Stimulated activated CD4-positive, alpha-beta T cell treated with anti-CD3 and anti-CD28 coated beads, Interleukin-12 subunit alpha, Interleukin-12 subunit beta, amount 100 ng/mL, for 4 hours (primary cell): ENCODE results near the gene MAG.

Source experiments
- DNase-seq: peaks from one replicate; pipeline ENCODE4 v3.0.0-alpha.2; 2020

MAG gene

GRCh38 chr19:35300339-35300649 is 8.3 kb downstream of the MAG start:
- DNase-seq: no peak

GRCh38 chr19:35301961-35302360 is 10.0 kb downstream of the MAG start:
- no peak for DNase-seq

- no peak for DNase-seq
Observed at GRCh38 chr19:35302446-35302845, 10.5 kb downstream of the MAG start.

- no peak for DNase-seq
Observed at GRCh38 chr19:35303357-35303915, 11.5 kb downstream of the MAG start.

- DNase-seq: no peak
Observed at GRCh38 chr19:35304036-35304435, 12.1 kb downstream of the MAG start.

- DNase-seq: no peak
Observed at GRCh38 chr19:35305181-35305580, 13.2 kb downstream of the MAG start.

- DNase-seq: no peak
Observed at GRCh38 chr19:35306473-35307246, 14.7 kb downstream of the MAG start.

- no peak for DNase-seq
Observed at GRCh38 chr19:35307931-35308330, 16.0 kb downstream of the MAG start.

GRCh38 chr19:35308910-35309309 is 16.9 kb downstream of the MAG start:
- no peak for DNase-seq

- DNase-seq: no peak
Observed at GRCh38 chr19:35309481-35310279, 17.7 kb downstream of the MAG start.

GRCh38 chr19:35310331-35310730 is 18.4 kb downstream of the MAG start:
- no peak for DNase-seq

GRCh38 chr19:35310811-35311465 is 19.0 kb downstream of the MAG start:
- DNase-seq: no peak

- no peak for DNase-seq
Observed at GRCh38 chr19:35311901-35312665, 20.1 kb downstream of the MAG start.

GRCh38 chr19:35313587-35313986 is 21.6 kb downstream of the MAG start:
- DNase-seq: no peak

GRCh38 chr19:35314031-35314430 is 22.1 kb downstream of the MAG start:
- no peak for DNase-seq

- no peak for DNase-seq
Observed at GRCh38 chr19:35314858-35315470, 23.0 kb downstream of the MAG start.

GRCh38 chr19:35315883-35316282 is 23.9 kb downstream of the MAG start:
- DNase-seq: no peak

- DNase-seq: no peak
Observed at GRCh38 chr19:35316560-35316959, 24.6 kb downstream of the MAG start.

GRCh38 chr19:35317464-35318043 is 25.6 kb downstream of the MAG start:
- DNase-seq: no peak

GRCh38 chr19:35318679-35319448 is 26.9 kb downstream of the MAG start:
- DNase-seq: no peak

- DNase-seq: no peak
Observed at GRCh38 chr19:35320065-35320713, 28.2 kb downstream of the MAG start.
